Nephron (organoid): Measurements from ENCODE around the gene BBS1.

Experiments used
- H3K27ac Mint-ChIP-seq, 3 experiments: 2 replicates each; pipeline ENCODE4 v1.8.0; 2020; ENCODE audit warnings: mixed read lengths in 3 of 3, mild to moderate bottlenecking in 2 of 3, moderate library complexity in 1 of 3
- H3K27me3 Mint-ChIP-seq: 2 replicates; pipeline ENCODE4 v1.8.0; 2021; ENCODE audit warnings: low read depth, mild to moderate bottlenecking, moderate library complexity, mixed read lengths
- H3K36me3 Mint-ChIP-seq: 2 replicates; pipeline ENCODE4 v1.8.0; 2020; ENCODE audit warnings: low read depth, mixed read lengths
- H3K4me1 Mint-ChIP-seq: 2 replicates; pipeline ENCODE4 v1.8.0; 2020; ENCODE audit warnings: mixed read lengths
- H3K4me3 Mint-ChIP-seq, 3 experiments: 2 replicates each; pipeline ENCODE4 v1.8.0; 2020; ENCODE audit warnings: mild to moderate bottlenecking in 3 of 3, mixed read lengths in 3 of 3, moderate library complexity in 2 of 3
- H3K9me3 Mint-ChIP-seq: 2 replicates; pipeline ENCODE4 v1.8.0; 2020; ENCODE audit warnings: mixed read lengths
- CTCF ChIP-seq, 3 experiments: fragments of 200-600 bp; sonication (generic); IDR thresholded peaks; one replicate each; pipeline ENCODE4 v1.5.0; 2021; ENCODE audit warnings: antibody characterized with exemption in 3 of 3; ENCODE audit not compliant: unreplicated experiment in 3 of 3

BBS1 gene

GRCh38 chr11:66563832-66564231 is 53.4 kb downstream of the BBS1 start:
- Mint-ChIP-seq H3K4me1 (no peaks in the 10 kb centered on the region), H3K27ac (no peak overlapping the region), H3K4me3 (no peak overlapping the region), H3K9me3 (no peaks in the 10 kb centered on the region), H3K36me3 (no peaks in the 10 kb centered on the region), H3K27me3 (no peaks in the 10 kb centered on the region)
- no peak for TF ChIP-seq CTCF (IDR thresholded peaks at IDR 0.05; ENCODE audit: unreplicated experiment in 3 of 3)

- H3K4me1 Mint-ChIP-seq = no peaks in the 10 kb centered on the region
- no peak overlapping the region for H3K27ac Mint-ChIP-seq
- H3K9me3 Mint-ChIP-seq = no peaks in the 10 kb centered on the region
- no peak for TF ChIP-seq CTCF (IDR thresholded peaks at IDR 0.05; ENCODE audit: unreplicated experiment in 3 of 3)
- H3K27me3 Mint-ChIP-seq = no peaks in the 10 kb centered on the region
- H3K36me3 Mint-ChIP-seq = no peaks in the 10 kb centered on the region
- H3K4me3 Mint-ChIP-seq = no peak overlapping the region
Measured at GRCh38 chr11:66564538-66564937, 54.1 kb downstream of the BBS1 start.

- Mint-ChIP-seq H3K4me1 (peaks cover 3% of the 10 kb centered on the region), H3K4me3 (no peak overlapping the region), H3K36me3 (no peaks in the 10 kb centered on the region), H3K27ac (no peak overlapping the region), H3K27me3 (peaks cover under 1% of the 10 kb centered on the region), H3K9me3 (no peaks in the 10 kb centered on the region)
- no peak for TF ChIP-seq CTCF (IDR thresholded peaks at IDR 0.05; ENCODE audit: unreplicated experiment in 3 of 3)
Measured at GRCh38 chr11:66564984-66565383, 54.5 kb downstream of the BBS1 start.

- H3K4me1 Mint-ChIP-seq = peaks cover 13% of the 10 kb centered on the region
- H3K27me3 Mint-ChIP-seq = peaks cover 5% of the 10 kb centered on the region
- no peak overlapping the region for H3K4me3 Mint-ChIP-seq
- no peak overlapping the region for H3K27ac Mint-ChIP-seq
- no peaks in the 10 kb centered on the region for H3K36me3 Mint-ChIP-seq
- no peaks in the 10 kb centered on the region for H3K9me3 Mint-ChIP-seq
- no peak for TF ChIP-seq CTCF (IDR thresholded peaks at IDR 0.05; ENCODE audit: unreplicated experiment in 3 of 3)
Measured at GRCh38 chr11:66566221-66566620, 55.8 kb downstream of the BBS1 start.

GRCh38 chr11:66567787-66568123 is 57.3 kb downstream of the BBS1 start:
- no peaks in the 10 kb centered on the region for H3K36me3 Mint-ChIP-seq
- no peaks in the 10 kb centered on the region for H3K9me3 Mint-ChIP-seq
- H3K27ac Mint-ChIP-seq = no peak overlapping the region
- TF ChIP-seq CTCF (IDR thresholded peaks at IDR 0.05; ENCODE audit: unreplicated experiment in 3 of 3) = no peak
- peaks cover 13% of the 10 kb centered on the region for H3K4me1 Mint-ChIP-seq
- no peak overlapping the region for H3K4me3 Mint-ChIP-seq
- peaks cover 5% of the 10 kb centered on the region for H3K27me3 Mint-ChIP-seq

GRCh38 chr11:66568124-66568916 is 57.9 kb downstream of the BBS1 start, which contains the start of gene CTSF:
TSS of gene CTSF (minus strand) at chr11:66568606. CDS start at chr11:66568486, 120 bp downstream.
- Mint-ChIP-seq H3K27ac (no peak within 1 kb of the TSS), H3K4me3 (no peak within 1 kb of the TSS), H3K27me3 (peaks cover 5% of the 10 kb centered on the region), H3K4me1 (peaks cover 13% of the 10 kb centered on the region), H3K36me3 (no peaks in the 10 kb centered on the region), H3K9me3 (no peaks in the 10 kb centered on the region)
- TF ChIP-seq CTCF (IDR thresholded peaks at IDR 0.05; ENCODE audit: unreplicated experiment in 3 of 3) = no peak
